GM19240 (cell line): ENCODE data around the gene BCLAF1.
"Not testable (repeated sequence)": the region's sequence is repeated elsewhere in the genome, so short reads cannot be mapped to it uniquely, and the experiment has no call there.

Experiments
- DNase-seq: peaks from one replicate; pipeline ENCODE4 v3.0.0; 2011; ENCODE audit warnings: low spot score; ENCODE audit not compliant: insufficient read length

BCLAF1 gene

GRCh38 chr6:136249811-136250685, 39.6 kb downstream of the BCLAF1 start, which contains the start of gene MTFR2:
Gene MTFR2 (minus strand): TSS chr6:136250311. CDS start chr6:136249099, 1,212 bp downstream.
- DNase-seq, result peak; percentile 79

- no peak for DNase-seq
Measured at GRCh38 chr6:136249336-136249735, 40.3 kb downstream of the BCLAF1 start.

GRCh38 chr6:136244061-136244616, 45.5 kb downstream of the BCLAF1 start:
- no peak for DNase-seq

GRCh38 chr6:136236466-136237293, 53.0 kb downstream of the BCLAF1 start:
- DNase-seq, result no peak

GRCh38 chr6:136235233-136235564, 54.4 kb downstream of the BCLAF1 start:
- DNase-seq, result no peak

- DNase-seq, result no peak
Measured at GRCh38 chr6:136232701-136233100, 56.9 kb downstream of the BCLAF1 start.

GRCh38 chr6:136230219-136230853, 59.3 kb downstream of the BCLAF1 start:
- no peak for DNase-seq

- DNase-seq, result no peak
Measured at GRCh38 chr6:136228814-136229213, 60.8 kb downstream of the BCLAF1 start.

- no peak for DNase-seq
Measured at GRCh38 chr6:136226674-136227377, 62.8 kb downstream of the BCLAF1 start.

- DNase-seq, result peak; percentile 25
Measured at GRCh38 chr6:136226027-136226673, 63.5 kb downstream of the BCLAF1 start.

- DNase-seq, result no peak
Measured at GRCh38 chr6:136225496-136225895, 64.2 kb downstream of the BCLAF1 start.

GRCh38 chr6:136224974-136225373, 64.7 kb downstream of the BCLAF1 start:
- DNase-seq, result not testable (repeated sequence)

- DNase-seq, result no peak
Measured at GRCh38 chr6:136216503-136217401, 72.9 kb downstream of the BCLAF1 start.

- no peak for DNase-seq
Measured at GRCh38 chr6:136213853-136214252, 75.8 kb downstream of the BCLAF1 start.

GRCh38 chr6:136213012-136213539, 76.6 kb downstream of the BCLAF1 start:
- no peak for DNase-seq

- no peak for DNase-seq
Measured at GRCh38 chr6:136212608-136213007, 77.0 kb downstream of the BCLAF1 start.

GRCh38 chr6:136210398-136211165, 79.1 kb downstream of the BCLAF1 start:
- DNase-seq, result no peak

GRCh38 chr6:136209496-136209895, 80.2 kb downstream of the BCLAF1 start:
- DNase-seq, result no peak
